Ovary (tissue), 3 donors: ENCODE measurements around the gene CFAP20.

Experiments used
- EP300 ChIP-seq: sonication (generic); formaldehyde crosslinking; IDR thresholded peaks from one replicate; pipeline ENCODE4 v1.6.1; 2017; ENCODE audit warnings: antibody characterized with exemption
- POLR2A ChIP-seq: fragments of 450-650 bp; IDR thresholded peaks from one replicate; pipeline ENCODE4 v1.6.1; 2017; ENCODE audit warnings: antibody characterized with exemption, mild to moderate bottlenecking, moderate library complexity
- TF ChIP-seq, protein P1 (sequence below), 3 donors: fragments of 450-650 bp in 2 of 3; fragments of 200-600 bp in 1 of 3; IDR thresholded peaks; one replicate each; pipeline versions ENCODE4 v1.5.1 to v1.8.0; 2016 to 2022; ENCODE audit warnings: antibody characterized with exemption in 3 of 3, mild to moderate bottlenecking in 1 of 3
- donor health status: DM: no; HTN: no; CAD: no.

GRCh38 chr16:58109881-58110280 is 19.3 kb downstream of the CFAP20 start:
- TF ChIP-seq, protein P1, sequence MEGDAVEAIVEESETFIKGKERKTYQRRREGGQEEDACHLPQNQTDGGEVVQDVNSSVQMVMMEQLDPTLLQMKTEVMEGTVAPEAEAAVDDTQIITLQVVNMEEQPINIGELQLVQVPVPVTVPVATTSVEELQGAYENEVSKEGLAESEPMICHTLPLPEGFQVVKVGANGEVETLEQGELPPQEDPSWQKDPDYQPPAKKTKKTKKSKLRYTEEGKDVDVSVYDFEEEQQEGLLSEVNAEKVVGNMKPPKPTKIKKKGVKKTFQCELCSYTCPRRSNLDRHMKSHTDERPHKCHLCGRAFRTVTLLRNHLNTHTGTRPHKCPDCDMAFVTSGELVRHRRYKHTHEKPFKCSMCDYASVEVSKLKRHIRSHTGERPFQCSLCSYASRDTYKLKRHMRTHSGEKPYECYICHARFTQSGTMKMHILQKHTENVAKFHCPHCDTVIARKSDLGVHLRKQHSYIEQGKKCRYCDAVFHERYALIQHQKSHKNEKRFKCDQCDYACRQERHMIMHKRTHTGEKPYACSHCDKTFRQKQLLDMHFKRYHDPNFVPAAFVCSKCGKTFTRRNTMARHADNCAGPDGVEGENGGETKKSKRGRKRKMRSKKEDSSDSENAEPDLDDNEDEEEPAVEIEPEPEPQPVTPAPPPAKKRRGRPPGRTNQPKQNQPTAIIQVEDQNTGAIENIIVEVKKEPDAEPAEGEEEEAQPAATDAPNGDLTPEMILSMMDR (IDR thresholded peaks at IDR 0.05): no peak
- TF ChIP-seq EP300 (no peak), POLR2A (no peak)
